K562 (cell line): ENCODE data around the gene SLC5A12. TPM values are rescaled to one million over a fixed set of nuclear protein-coding genes. Genes with fewer than 3 reads are reported as not detected.

Experiments
- ATAC-seq: fragments of 200-7000 bp; cut with Tn5 transposase; 3 replicates; pipeline ENCODE4 v1.9.1; 2020; ENCODE audit warnings: moderate library complexity
- BruUV-seq: library from RNA; stranded (reverse); fragments of 400-500 nt; replicated peaks from 2 replicates; lab custom pipeline; 2021; lab: Mats Ljungman, UMichigan
- CTCF ChIA-PET: fragments of 300-600 bp; formaldehyde crosslinking; extraction: SDS; loops from one replicate; lab custom pipeline; 2021; ENCODE audit warnings: low intra/inter-chr PET ratio; lab: Yijun Ruan, JAX
- POLR2A ChIA-PET: fragments of 300-600, 350-650 bp; sonication (Branson Sonifier 250); formaldehyde crosslinking; extraction: SDS; loops from one replicate; lab custom pipeline; 2021; ENCODE audit warnings: antibody characterized with exemption, inconsistent platforms; lab: Yijun Ruan, JAX
- DNase-seq, 4 experiments: peaks; one replicate each; pipeline versions ENCODE4 v3.0.0 to v3.0.0-alpha.2; 2011 to 2018; ENCODE audit warnings: low spot score in 3 of 4, mixed read lengths in 3 of 4; ENCODE audit errors: extremely low read depth in 1 of 4
- FAIRE-seq: peaks from 2 replicates; lab custom pipeline; 2011; peaks lifted over from hg19 to GRCh38; lab: Jason Lieb, UNC
- H2AFZ ChIP-seq: 2 replicates; pipeline ENCODE4 v1.6.0; 2011; ENCODE audit warnings: low read depth, low read length, control low read depth, inconsistent platforms
- H3K27ac ChIP-seq: fragments of 200-600 bp; 3 replicates; pipeline ENCODE4 v1.8.0; 2011; ENCODE audit warnings: low read depth, mild to moderate bottlenecking, control low read depth, inconsistent platforms, low read length, moderate library complexity, mixed read lengths; ENCODE audit errors: extremely low read depth
- H3K27me3 ChIP-seq, 2 experiments: fragments of 300-600 bp in 1 of 2; 2 replicates in 1 of 2; 3 replicates in 1 of 2; pipeline versions ENCODE4 v1.6.0 to v1.8.0; 2011; ENCODE audit warnings: inconsistent platforms in 2 of 2, low read length in 2 of 2, mild to moderate bottlenecking in 1 of 2, mixed read lengths in 1 of 2, moderate library complexity in 1 of 2; ENCODE audit not compliant: control insufficient read depth in 2 of 2, insufficient read depth in 2 of 2
- H3K36me3 ChIP-seq: fragments of 300-600 bp; 3 replicates; pipeline ENCODE4 v1.8.0; 2011; ENCODE audit warnings: mild to moderate bottlenecking, low read length, inconsistent platforms; ENCODE audit not compliant: control insufficient read depth, insufficient read depth
- H3K4me1 ChIP-seq, 2 experiments: fragments of 200-600 bp in 1 of 2; replicated peaks in 1 of 2; 2 replicates in 1 of 2; 3 replicates in 1 of 2; pipeline versions ENCODE4 v1.5.1 to v1.8.0; 2011; ENCODE audit warnings: inconsistent platforms in 2 of 2, low read length in 2 of 2, mild to moderate bottlenecking in 1 of 2, mixed read lengths in 1 of 2, moderate library complexity in 1 of 2; ENCODE audit not compliant: control insufficient read depth in 2 of 2, insufficient read depth in 2 of 2
- H3K4me2 ChIP-seq: 2 replicates; pipeline ENCODE4 v1.6.1; 2011; ENCODE audit warnings: low read length, control low read depth, inconsistent platforms, mixed read lengths; ENCODE audit not compliant: insufficient read depth
- H3K4me3 ChIP-seq: fragments of 200-600 bp; sonication (generic), shearing (Covaris generic); 2 replicates; pipeline ENCODE4 v1.5.1; 2016; ENCODE audit warnings: control low read depth, inconsistent platforms
- H3K79me2 ChIP-seq: fragments of 200-600 bp; 3 replicates; pipeline ENCODE4 v1.8.0; 2011; ENCODE audit warnings: low read length, inconsistent platforms; ENCODE audit not compliant: control insufficient read depth, insufficient read depth
- H3K9ac ChIP-seq, 2 experiments: 2 replicates each; pipeline versions ENCODE4 v1.6.0 to v1.6.1; 2011; ENCODE audit warnings: low read depth in 2 of 2, low read length in 2 of 2, control low read depth in 1 of 2, inconsistent platforms in 1 of 2, mild to moderate bottlenecking in 1 of 2, mixed read lengths in 1 of 2; ENCODE audit not compliant: insufficient read depth in 1 of 2
- H3K9me1 ChIP-seq: one replicate; pipeline ENCODE4 v1.6.0; 2011; ENCODE audit warnings: inconsistent platforms, mild to moderate bottlenecking, low read length, moderate library complexity; ENCODE audit not compliant: control insufficient read depth, insufficient read depth
- H3K9me3 ChIP-seq: replicated peaks from 2 replicates; pipeline ENCODE4 v1.5.1; 2011; ENCODE audit warnings: low read depth, low read length, inconsistent platforms; ENCODE audit not compliant: control insufficient read depth, insufficient read depth
- H4K20me1 ChIP-seq: replicated peaks from 2 replicates; pipeline ENCODE4 v1.6.1; 2011; ENCODE audit warnings: low read length, inconsistent platforms, mixed read lengths; ENCODE audit not compliant: control insufficient read depth, insufficient read depth
- CBFB ChIP-seq: sonication (generic); formaldehyde crosslinking; IDR thresholded peaks from 2 replicates; pipeline ENCODE4 v1.4.0; 2020; ENCODE audit warnings: mild to moderate bottlenecking, missing genetic modification reagents
- CCNT2 ChIP-seq: IDR thresholded peaks from 2 replicates; pipeline ENCODE4 v1.6.1; 2011; ENCODE audit warnings: borderline replicate concordance, low read depth, mild to moderate bottlenecking, moderate library complexity, mixed read lengths, low read length; ENCODE audit not compliant: insufficient read length; ENCODE audit errors: extremely low read depth
- GTF2A2 ChIP-seq: IDR thresholded peaks from 2 replicates; pipeline ENCODE4 v1.6.1; 2016; ENCODE audit warnings: mild to moderate bottlenecking, missing genetic modification characterization, missing compliant biosample characterization
- PYGO2 ChIP-seq: fragments of 450-650 bp; IDR thresholded peaks from 2 replicates; pipeline ENCODE4 v1.6.1; 2016; ENCODE audit warnings: mild to moderate bottlenecking, missing genetic modification characterization, moderate library complexity, missing compliant biosample characterization
- SNRNP70 ChIP-seq: fragments of 200-400 bp; formaldehyde crosslinking; optimal IDR thresholded peaks from 2 replicates; pipeline ENCODE3; 2017; ENCODE audit warnings: low read depth, low read length
- TCFL5 ChIP-seq: fragments of 250-450 bp; sonication (Bioruptor Pico); conservative IDR thresholded peaks from 2 replicates; pipeline ENCODE4 v1.6.1; 2021; ENCODE audit warnings: mild to moderate bottlenecking, moderate library complexity, matching md5 sums
- ZNF197 ChIP-seq: fragments of 200-800 bp; sonication (Bioruptor generic); IDR thresholded peaks from 2 replicates; pipeline ENCODE4 v1.6.1; 2016; ENCODE audit warnings: low read depth, missing genetic modification characterization, missing compliant biosample characterization
- ZNF436 ChIP-seq: fragments of 250-450, 450-650 bp; sonication (Bioruptor Pico); formaldehyde crosslinking; IDR thresholded peaks from 2 replicates; pipeline ENCODE4 v1.7.0; 2020; ENCODE audit warnings: mild to moderate bottlenecking
- WGBS: fragments of 100-300 bp; shearing (Covaris generic); methylation state at CpG from one replicate; pipeline ENCODE4 v1.1.6; 2016; ENCODE audit warnings: low coverage, mixed read lengths; ENCODE audit not compliant: insufficient coverage; ENCODE audit errors: missing lambda C conversion rate; 5-methylcytosine and 5-hydroxymethylcytosine counted together
- in situ Hi-C: fragments of 300-500 bp; cut with MboI; formaldehyde crosslinking; loops from 4 replicates; pipeline ENCODE4 v1.15.0; 2018; ENCODE audit warnings: inconsistent platforms, mixed read lengths
- intact Hi-C: fragments of 100-400 bp; cut with micrococcal nuclease; formaldehyde crosslinking; loops from 2 replicates; pipeline ENCODE4 v1.14.2; 2022
- polyA plus RNA-seq, 8 experiments: library from polyadenylated mRNA; depleted of rRNA in 4 of 8; stranded (reverse) in 5 of 8; unstranded in 3 of 8; fragments of >200 nt; fragmentation: Nextera tagmentation in 2 of 8; fragmentation: Illumina TruSeq in 1 of 8; extraction: Ambion mirVana in 2 of 8; extraction: Trizol in 1 of 8; gene quantifications; 2 replicates each; pipeline versions ENCODE4 v1.2.1 to v1.2.3, GENCODE V29; 2011 to 2014; ENCODE audit warnings: inconsistent platforms in 1 of 8, missing spikeins in 1 of 8
- total RNA-seq, 7 experiments: library from RNA; depleted of rRNA in 6 of 7; stranded (reverse); fragments of >200 nt in 6 of 7; fragmentation: Illumina TruSeq in 2 of 7; extraction: Trizol in 2 of 7; gene quantifications; 2 replicates each; pipeline versions ENCODE4 v1.2.1 to v1.2.3, GENCODE V29; 2011 to 2021; ENCODE audit warnings: low replicate concordance in 1 of 7
- TF ChIP-seq, protein P1 (sequence below): fragments of 450-650 bp; formaldehyde crosslinking; conservative IDR thresholded peaks from 2 replicates; pipeline ENCODE4 v1.4.0; 2022; ENCODE audit warnings: mild to moderate bottlenecking, missing genetic modification characterization

The SLC5A12 gene
- total and polyA plus RNA-seq, 9 of the 15 experiments (the other 6 are each of a cell fraction or from before 2014, with no cell fraction given) = 0.03 to 0.16 (median 0.06) TPM; not detected in 5

DNA sequence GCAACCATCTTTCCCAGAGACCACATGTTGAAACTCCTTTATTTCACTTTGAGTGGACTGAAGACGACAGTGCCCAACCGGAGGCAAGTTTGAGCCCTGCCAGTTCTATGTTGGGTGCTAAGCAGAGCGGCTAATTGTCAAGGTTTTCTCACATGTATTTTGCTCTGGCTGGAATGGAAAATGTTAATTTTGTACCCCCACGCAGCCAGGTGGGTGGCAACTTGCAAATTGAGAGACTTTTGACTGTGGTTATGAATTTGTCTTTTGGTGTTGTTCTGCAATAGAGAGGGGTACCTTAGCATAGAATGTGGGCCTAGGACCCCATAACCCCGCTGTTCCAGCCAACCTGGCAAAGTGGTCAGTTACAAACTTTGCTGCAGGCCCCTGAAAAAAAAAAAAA lies 42.5 kb upstream of the SLC5A12 start:
- no peak overlapping the region for H2AFZ ChIP-seq
- no peaks in the 10 kb centered on the region for H3K9me1 ChIP-seq
- ChIA-PET POLR2A (no interaction called here), CTCF (no interaction called here)
- ATAC-seq = no peak
- in situ Hi-C loops = loop anchor here (25.0 kb wide), 1 partner anchor 723 kb away; no protein-coding TSS in a partner anchor
- 0% methylated on average over 5 of the region's 5 CpGs for WGBS
- H3K27ac ChIP-seq = no peak overlapping the region
- no peaks in the 10 kb centered on the region for H3K4me1 ChIP-seq
- intact Hi-C loops = no loop called here
- no peaks in the 10 kb centered on the region for H3K9me3 ChIP-seq
- H3K36me3 ChIP-seq = no peaks in the 10 kb centered on the region
- no peaks in the 10 kb centered on the region for H3K27me3 ChIP-seq
- DNase-seq = no peak
- TF ChIP-seq PYGO2 (no peak), ZNF197 (no peak), TCFL5 (CRISPR knock-in tag) (no peak), GTF2A2 (tag) (no peak), SNRNP70 (no peak), CBFB (CRISPR knock-in tag) (no peak), ZNF436 (CRISPR knock-in tag) (no peak), CCNT2 (no peak)
- TF ChIP-seq, protein P1, sequence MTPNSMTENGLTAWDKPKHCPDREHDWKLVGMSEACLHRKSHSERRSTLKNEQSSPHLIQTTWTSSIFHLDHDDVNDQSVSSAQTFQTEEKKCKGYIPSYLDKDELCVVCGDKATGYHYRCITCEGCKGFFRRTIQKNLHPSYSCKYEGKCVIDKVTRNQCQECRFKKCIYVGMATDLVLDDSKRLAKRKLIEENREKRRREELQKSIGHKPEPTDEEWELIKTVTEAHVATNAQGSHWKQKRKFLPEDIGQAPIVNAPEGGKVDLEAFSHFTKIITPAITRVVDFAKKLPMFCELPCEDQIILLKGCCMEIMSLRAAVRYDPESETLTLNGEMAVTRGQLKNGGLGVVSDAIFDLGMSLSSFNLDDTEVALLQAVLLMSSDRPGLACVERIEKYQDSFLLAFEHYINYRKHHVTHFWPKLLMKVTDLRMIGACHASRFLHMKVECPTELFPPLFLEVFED (CRISPR knock-in tag) = no peak
- TF ChIP-seq, all 486 proteins: peak for 0
- Histone ChIP-seq H3K79me2 (no peaks in the 10 kb centered on the region), H4K20me1 (no peaks in the 10 kb centered on the region), H3K9ac (no peak overlapping the region), H3K4me3 (no peak overlapping the region), H3K4me2 (no peak overlapping the region)
- FAIRE-seq = no peak
- BruUV-seq = no TSS peak
